Middle frontal gyrus (tissue), 1 donor: ENCODE data around the gene SUGCT.
"Not testable (repeated sequence)": the region's sequence is repeated elsewhere in the genome, so short reads cannot be mapped to it uniquely, and the experiment has no call there.

Experiments
- DNase-seq: peaks from one replicate; pipeline ENCODE4 v3.0.0-alpha.2; 2015; ENCODE audit warnings: low spot score; ENCODE audit errors: extremely low spot score

The SUGCT gene

GRCh38 chr7:40401406-40401805 lies 266.6 kb downstream of the SUGCT start:
- no peak for DNase-seq

- no peak for DNase-seq
Measured at GRCh38 chr7:40402661-40403060, 267.9 kb downstream of the SUGCT start.

GRCh38 chr7:40403703-40404476 lies 269.1 kb downstream of the SUGCT start:
- DNase-seq = no peak

- no peak for DNase-seq
Measured at GRCh38 chr7:40405991-40406390, 271.2 kb downstream of the SUGCT start.

GRCh38 chr7:40412323-40412722 lies 277.5 kb downstream of the SUGCT start:
- DNase-seq = no peak

- not testable (repeated sequence) for DNase-seq
Measured at GRCh38 chr7:40414704-40415103, 279.9 kb downstream of the SUGCT start.

GRCh38 chr7:40418448-40418847 lies 283.6 kb downstream of the SUGCT start:
- no peak for DNase-seq

GRCh38 chr7:40418983-40419382 lies 284.2 kb downstream of the SUGCT start:
- DNase-seq = no peak

GRCh38 chr7:40419806-40420205 lies 285.0 kb downstream of the SUGCT start:
- DNase-seq = no peak

GRCh38 chr7:40421433-40421832 lies 286.6 kb downstream of the SUGCT start:
- DNase-seq = no peak

- no peak for DNase-seq
Measured at GRCh38 chr7:40425696-40426095, 290.9 kb downstream of the SUGCT start.

GRCh38 chr7:40428421-40428820 lies 293.6 kb downstream of the SUGCT start:
- no peak for DNase-seq

- no peak for DNase-seq
Measured at GRCh38 chr7:40429826-40430225, 295.0 kb downstream of the SUGCT start.

- no peak for DNase-seq
Measured at GRCh38 chr7:40432046-40432445, 297.2 kb downstream of the SUGCT start.

- DNase-seq = no peak
Measured at GRCh38 chr7:40436710-40437109, 301.9 kb downstream of the SUGCT start.

- no peak for DNase-seq
Measured at GRCh38 chr7:40437498-40437897, 302.7 kb downstream of the SUGCT start.

- no peak for DNase-seq
Measured at GRCh38 chr7:40437936-40438634, 303.3 kb downstream of the SUGCT start.

GRCh38 chr7:40439686-40440085 lies 304.9 kb downstream of the SUGCT start:
- DNase-seq = no peak

GRCh38 chr7:40447345-40447744 lies 312.5 kb downstream of the SUGCT start:
- DNase-seq = no peak

GRCh38 chr7:40455485-40455884 lies 320.7 kb downstream of the SUGCT start:
- no peak for DNase-seq

GRCh38 chr7:40457776-40458480 lies 323.1 kb downstream of the SUGCT start:
- DNase-seq = no peak

- DNase-seq = no peak
Measured at GRCh38 chr7:40463446-40463845, 328.6 kb downstream of the SUGCT start.
